SK-N-MC (cell line): Measurements from ENCODE around the gene DEDD.

Source experiments
- EZH2 ChIP-seq: fragments of 200-600 bp; sonication (generic); IDR thresholded peaks from one replicate; pipeline ENCODE4 v1.6.1; 2017; ENCODE audit warnings: antibody characterized with exemption
- FOXP2 ChIP-seq: optimal IDR thresholded peaks from 2 replicates; pipeline ENCODE3; 2011; ENCODE audit warnings: mild to moderate bottlenecking, moderate library complexity; ENCODE audit not compliant: insufficient read depth; ENCODE audit errors: extremely low read length, control extremely low read depth
- POLR2AphosphoS5 ChIP-seq: IDR thresholded peaks from 2 replicates; pipeline ENCODE4 v1.6.1; 2012; ENCODE audit warnings: mild to moderate bottlenecking, low read depth, low read length, borderline replicate concordance

DNA sequence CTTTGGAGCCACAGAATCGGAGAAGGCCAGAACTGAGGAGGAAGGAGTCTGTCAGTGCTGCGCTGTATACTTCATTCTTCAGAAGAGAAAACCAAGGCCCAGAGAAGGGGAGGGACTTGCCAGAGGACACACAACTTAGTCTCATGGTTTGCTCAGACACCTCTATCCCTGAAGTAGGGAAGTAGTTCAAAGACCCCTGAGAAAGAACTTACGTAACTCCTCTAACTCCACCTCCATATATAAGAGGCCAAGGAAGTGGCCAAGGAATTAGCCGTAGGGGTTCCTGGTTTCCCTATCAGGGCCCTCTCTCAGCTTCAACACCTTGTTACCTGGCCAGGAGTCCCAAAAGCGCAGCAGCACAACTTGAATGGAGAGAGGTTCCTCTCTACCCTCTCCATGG lies 42.5 kb downstream of the DEDD start:
- TF ChIP-seq EZH2 = no peak
- no peak for TF ChIP-seq POLR2AphosphoS5
- TF ChIP-seq FOXP2 = no peak
